Esophagus muscularis mucosa (tissue), 4 donors: ENCODE measurements around the gene ULK3.

ENCODE experiments used
- EP300 ChIP-seq: sonication (generic); formaldehyde crosslinking; IDR thresholded peaks from one replicate; pipeline ENCODE4 v1.6.1; 2017; ENCODE audit warnings: antibody characterized with exemption
- POLR2A ChIP-seq: fragments of 450-650 bp; IDR thresholded peaks from one replicate; pipeline ENCODE4 v1.6.1; 2017; ENCODE audit warnings: antibody characterized with exemption, moderate library complexity, mild to moderate bottlenecking, low read depth
- POLR2AphosphoS5 ChIP-seq, 2 donors: sonication (generic); formaldehyde crosslinking; IDR thresholded peaks; one replicate each; pipeline ENCODE4 v1.6.1; 2017; ENCODE audit warnings: antibody characterized with exemption in 2 of 2
- TF ChIP-seq, protein P1 (sequence below), 3 experiments: fragments of 200-600 bp in 2 of 3; fragments of 450-650 bp in 1 of 3; sonication (generic) in 2 of 3; IDR thresholded peaks; one replicate each; pipeline ENCODE4 v1.5.1; 2017 to 2019; ENCODE audit warnings: antibody characterized with exemption in 3 of 3, mild to moderate bottlenecking in 2 of 3, moderate library complexity in 1 of 3

DNA sequence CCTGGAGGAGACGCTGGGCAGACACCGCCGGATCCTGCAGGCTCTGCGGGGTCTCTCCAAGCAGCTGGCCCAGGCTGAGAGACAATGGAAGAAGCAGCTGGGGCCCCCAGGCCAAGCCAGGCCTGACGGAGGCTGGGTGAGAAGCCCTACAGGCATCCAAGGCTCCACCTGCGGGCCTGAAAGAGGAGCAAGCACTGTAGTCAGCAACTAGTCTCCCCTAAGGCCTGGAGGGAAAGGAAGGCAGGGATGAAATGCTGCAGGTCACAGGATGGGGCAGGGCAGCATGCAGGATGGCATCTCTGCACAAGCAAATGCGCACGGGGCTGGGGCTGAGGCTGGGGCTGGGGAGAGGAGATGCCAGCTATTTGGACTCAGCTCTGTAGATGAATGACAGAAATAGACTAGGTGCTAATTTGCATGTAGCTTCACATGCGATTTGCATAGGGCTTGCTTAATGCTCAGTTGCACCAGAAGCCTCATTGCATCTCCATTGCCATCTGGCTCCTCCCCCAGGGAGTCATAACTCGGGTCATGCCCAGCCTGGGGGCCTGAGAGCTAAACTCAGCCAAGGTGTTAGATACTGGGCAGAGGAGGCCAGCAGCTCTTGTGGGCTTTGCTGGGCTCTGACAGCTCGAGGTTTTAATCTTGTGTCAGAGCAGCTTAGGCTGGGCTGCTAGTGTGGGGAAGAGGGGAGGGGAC, 21.7 kb downstream of the ULK3 start:
- TF ChIP-seq, protein P1, sequence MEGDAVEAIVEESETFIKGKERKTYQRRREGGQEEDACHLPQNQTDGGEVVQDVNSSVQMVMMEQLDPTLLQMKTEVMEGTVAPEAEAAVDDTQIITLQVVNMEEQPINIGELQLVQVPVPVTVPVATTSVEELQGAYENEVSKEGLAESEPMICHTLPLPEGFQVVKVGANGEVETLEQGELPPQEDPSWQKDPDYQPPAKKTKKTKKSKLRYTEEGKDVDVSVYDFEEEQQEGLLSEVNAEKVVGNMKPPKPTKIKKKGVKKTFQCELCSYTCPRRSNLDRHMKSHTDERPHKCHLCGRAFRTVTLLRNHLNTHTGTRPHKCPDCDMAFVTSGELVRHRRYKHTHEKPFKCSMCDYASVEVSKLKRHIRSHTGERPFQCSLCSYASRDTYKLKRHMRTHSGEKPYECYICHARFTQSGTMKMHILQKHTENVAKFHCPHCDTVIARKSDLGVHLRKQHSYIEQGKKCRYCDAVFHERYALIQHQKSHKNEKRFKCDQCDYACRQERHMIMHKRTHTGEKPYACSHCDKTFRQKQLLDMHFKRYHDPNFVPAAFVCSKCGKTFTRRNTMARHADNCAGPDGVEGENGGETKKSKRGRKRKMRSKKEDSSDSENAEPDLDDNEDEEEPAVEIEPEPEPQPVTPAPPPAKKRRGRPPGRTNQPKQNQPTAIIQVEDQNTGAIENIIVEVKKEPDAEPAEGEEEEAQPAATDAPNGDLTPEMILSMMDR (IDR thresholded peaks at IDR 0.05) = no peak
- TF ChIP-seq POLR2A = no peak
- TF ChIP-seq POLR2AphosphoS5 (IDR thresholded peaks at IDR 0.05) = no peak
- no peak for TF ChIP-seq EP300
